ENCODE measurements around the gene AGO1.

- no peak for TF ChIP-seq CTCF (IDR thresholded peaks at IDR 0.05)
- TF ChIP-seq ZFX (IDR thresholded peaks at IDR 0.05; ENCODE audit: borderline replicate concordance), result no peak
These were observed 31.7 kb downstream of the AGO1 start for GRCh38 chr1:35914717-35915116.
